ENCODE data around the gene AKR1D1. TPM values are rescaled to one million over a fixed set of nuclear protein-coding genes. Genes with fewer than 3 reads are reported as not detected.

Gene AKR1D1
- total and polyA plus RNA-seq, 2 of the 13 experiments (the other 11 are each of a cell fraction or from before 2014, with no cell fraction given), result 6.9 to 37.0 TPM

GRCh38 chr7:138065827-138066226, 10.4 kb upstream of the AKR1D1 start (continued):
- TF ChIP-seq ZBTB3 (CRISPR knock-in tag; IDR thresholded peaks at IDR 0.05; ENCODE audit: borderline replicate concordance, low read depth) (no peak), DBP (CRISPR knock-in tag; IDR thresholded peaks at IDR 0.05; ENCODE audit: not compliant biosample characterization) (no peak), HNRNPUL1 (IDR thresholded peaks at IDR 0.05; ENCODE audit: low read depth, low read length) (no peak), ZNF800 (CRISPR knock-in tag; IDR thresholded peaks at IDR 0.05) (no peak), ZNF263 (CRISPR knock-in tag; IDR thresholded peaks at IDR 0.05) (no peak), SATB2 (CRISPR knock-in tag; IDR thresholded peaks at IDR 0.05) (no peak), GPN1 (CRISPR knock-in tag; IDR thresholded peaks at IDR 0.05; ENCODE audit: borderline replicate concordance) (no peak), PTBP1 (IDR thresholded peaks at IDR 0.05; ENCODE audit: low read depth, low read length, poor library complexity, severe bottlenecking) (no peak), ZNF274 (CRISPR knock-in tag; IDR thresholded peaks at IDR 0.05) (no peak), TOPORS (CRISPR knock-in tag; IDR thresholded peaks at IDR 0.05) (no peak), RARA (CRISPR knock-in tag; IDR thresholded peaks at IDR 0.05) (peak; percentile 54), ZBTB44 (CRISPR knock-in tag; IDR thresholded peaks at IDR 0.05) (no peak), AGO2 (optimal IDR thresholded peaks at IDR 0.05; ENCODE audit: low read depth, low read length) (no peak), ZNF326 (CRISPR knock-in tag; IDR thresholded peaks at IDR 0.05; ENCODE audit: borderline replicate concordance) (no peak), SYNCRIP (IDR thresholded peaks at IDR 0.05; ENCODE audit: insufficient read depth, low read depth, low read length) (no peak), E2F5 (CRISPR knock-in tag; conservative IDR thresholded peaks at IDR 0.05) (no peak), POGK (CRISPR knock-in tag; conservative IDR thresholded peaks at IDR 0.05) (no peak), ZMYM4 (CRISPR knock-in tag; IDR thresholded peaks at IDR 0.05) (peak; percentile 12; the same call in 1 of the 2 replicates), ZNF607 (CRISPR knock-in tag; IDR thresholded peaks at IDR 0.05; ENCODE audit: borderline replicate concordance) (no peak), ZNF556 (CRISPR knock-in tag; IDR thresholded peaks at IDR 0.05; ENCODE audit: borderline replicate concordance) (no peak)
- TF ChIP-seq, protein P1, sequence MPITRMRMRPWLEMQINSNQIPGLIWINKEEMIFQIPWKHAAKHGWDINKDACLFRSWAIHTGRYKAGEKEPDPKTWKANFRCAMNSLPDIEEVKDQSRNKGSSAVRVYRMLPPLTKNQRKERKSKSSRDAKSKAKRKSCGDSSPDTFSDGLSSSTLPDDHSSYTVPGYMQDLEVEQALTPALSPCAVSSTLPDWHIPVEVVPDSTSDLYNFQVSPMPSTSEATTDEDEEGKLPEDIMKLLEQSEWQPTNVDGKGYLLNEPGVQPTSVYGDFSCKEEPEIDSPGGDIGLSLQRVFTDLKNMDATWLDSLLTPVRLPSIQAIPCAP (CRISPR knock-in tag; IDR thresholded peaks at IDR 0.05; ENCODE audit: low read depth), result no peak
- TF ChIP-seq, protein P2, sequence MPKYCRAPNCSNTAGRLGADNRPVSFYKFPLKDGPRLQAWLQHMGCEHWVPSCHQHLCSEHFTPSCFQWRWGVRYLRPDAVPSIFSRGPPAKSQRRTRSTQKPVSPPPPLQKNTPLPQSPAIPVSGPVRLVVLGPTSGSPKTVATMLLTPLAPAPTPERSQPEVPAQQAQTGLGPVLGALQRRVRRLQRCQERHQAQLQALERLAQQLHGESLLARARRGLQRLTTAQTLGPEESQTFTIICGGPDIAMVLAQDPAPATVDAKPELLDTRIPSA (CRISPR knock-in tag; IDR thresholded peaks at IDR 0.05; ENCODE audit: borderline replicate concordance), result no peak

All from HepG2 (cell line).